Choroid plexus epithelial cell (primary cell): ENCODE data around the gene KLHL10.

ENCODE experiments used
- DNase-seq: peaks from one replicate; pipeline ENCODE4 v3.0.0-alpha.2; 2010; ENCODE audit warnings: low read depth
- H3K4me3 ChIP-seq: 2 replicates; pipeline ENCODE4 v1.5.1; 2011; ENCODE audit warnings: low read depth, mild to moderate bottlenecking, control low read depth, low read length, moderate library complexity
- TF ChIP-seq, protein P1 (sequence below): conservative IDR thresholded peaks from 2 replicates; pipeline ENCODE4 v1.5.1; 2011; ENCODE audit warnings: low read depth, mild to moderate bottlenecking, control low read depth, inconsistent platforms, low read length, moderate library complexity

Gene KLHL10

DNA sequence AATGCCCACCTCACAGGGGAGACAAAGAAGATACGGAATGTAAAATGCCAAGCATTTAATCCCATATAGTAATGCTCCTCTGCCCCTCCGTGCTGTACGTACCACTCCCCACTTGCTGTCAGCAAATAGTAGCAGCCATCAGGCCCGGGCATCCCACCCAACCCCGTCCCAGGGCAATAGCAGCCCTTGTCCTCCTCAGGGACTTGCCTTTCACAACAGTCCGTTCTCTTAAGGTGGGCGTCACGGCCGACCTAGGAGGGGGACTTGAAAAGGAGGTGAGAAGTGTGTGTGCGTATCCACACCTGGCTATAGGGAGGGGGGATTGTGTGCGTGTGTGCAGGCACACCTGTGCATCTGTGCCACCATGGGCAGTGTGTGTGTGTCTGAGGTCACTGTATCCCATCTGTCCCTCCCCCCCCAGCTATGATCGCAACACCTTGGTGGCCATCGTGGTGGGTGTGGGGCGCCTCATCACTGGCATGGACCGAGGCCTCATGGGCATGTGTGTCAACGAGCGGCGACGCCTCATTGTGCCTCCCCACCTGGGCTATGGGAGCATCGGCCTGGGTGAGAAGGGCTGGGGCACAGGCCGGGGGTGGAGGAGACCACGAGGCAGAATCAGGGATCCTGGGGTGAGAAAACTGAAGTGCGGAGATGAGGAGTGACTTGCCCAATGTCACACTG lies 20.8 kb upstream of the KLHL10 start:
- no peak for DNase-seq

DNA sequence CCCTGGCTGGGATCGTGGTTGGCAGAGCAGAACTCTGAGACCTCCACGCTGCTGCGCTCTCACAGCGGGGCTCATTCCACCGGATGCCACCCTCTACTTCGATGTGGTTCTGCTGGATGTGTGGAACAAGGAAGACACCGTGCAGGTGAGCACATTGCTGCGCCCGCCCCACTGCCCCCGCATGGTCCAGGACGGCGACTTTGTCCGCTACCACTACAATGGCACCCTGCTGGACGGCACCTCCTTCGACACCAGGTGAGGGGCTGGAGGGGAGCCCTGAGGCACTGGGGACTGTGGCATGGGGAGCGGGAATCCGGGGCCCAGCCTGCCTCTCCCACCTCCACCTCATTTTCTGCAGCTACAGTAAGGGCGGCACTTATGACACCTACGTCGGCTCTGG lies 19.6 kb upstream of the KLHL10 start:
- H3K4me3 ChIP-seq: no peak overlapping the region
- TF ChIP-seq, protein P1, sequence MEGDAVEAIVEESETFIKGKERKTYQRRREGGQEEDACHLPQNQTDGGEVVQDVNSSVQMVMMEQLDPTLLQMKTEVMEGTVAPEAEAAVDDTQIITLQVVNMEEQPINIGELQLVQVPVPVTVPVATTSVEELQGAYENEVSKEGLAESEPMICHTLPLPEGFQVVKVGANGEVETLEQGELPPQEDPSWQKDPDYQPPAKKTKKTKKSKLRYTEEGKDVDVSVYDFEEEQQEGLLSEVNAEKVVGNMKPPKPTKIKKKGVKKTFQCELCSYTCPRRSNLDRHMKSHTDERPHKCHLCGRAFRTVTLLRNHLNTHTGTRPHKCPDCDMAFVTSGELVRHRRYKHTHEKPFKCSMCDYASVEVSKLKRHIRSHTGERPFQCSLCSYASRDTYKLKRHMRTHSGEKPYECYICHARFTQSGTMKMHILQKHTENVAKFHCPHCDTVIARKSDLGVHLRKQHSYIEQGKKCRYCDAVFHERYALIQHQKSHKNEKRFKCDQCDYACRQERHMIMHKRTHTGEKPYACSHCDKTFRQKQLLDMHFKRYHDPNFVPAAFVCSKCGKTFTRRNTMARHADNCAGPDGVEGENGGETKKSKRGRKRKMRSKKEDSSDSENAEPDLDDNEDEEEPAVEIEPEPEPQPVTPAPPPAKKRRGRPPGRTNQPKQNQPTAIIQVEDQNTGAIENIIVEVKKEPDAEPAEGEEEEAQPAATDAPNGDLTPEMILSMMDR: no peak
- DNase-seq: no peak

More for the DNA sequence above, 20.8 kb upstream of the KLHL10 start:
- no peak overlapping the region for H3K4me3 ChIP-seq
- TF ChIP-seq, protein P1: no peak

DNA sequence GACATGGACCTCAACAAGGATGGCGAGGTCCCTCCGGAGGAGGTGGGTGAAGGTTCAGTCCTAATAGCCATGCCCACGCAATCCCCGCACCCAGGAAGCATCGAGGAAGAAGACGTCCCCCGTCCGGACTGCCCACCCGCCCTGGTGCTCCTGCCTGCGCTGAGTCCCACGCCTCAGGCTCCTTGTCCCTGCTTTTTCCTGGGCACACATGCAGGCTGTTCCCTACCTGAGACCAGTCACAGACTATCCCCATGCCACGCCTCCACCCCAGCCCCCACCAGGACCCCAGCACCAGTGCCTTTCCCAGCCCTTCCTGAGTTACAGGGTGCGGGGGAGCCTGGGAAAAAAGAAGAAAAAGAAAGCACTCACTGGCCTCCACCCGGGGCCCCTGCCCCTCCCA lies 15.8 kb upstream of the KLHL10 start:
- DNase-seq: no peak
- H3K4me3 ChIP-seq: no peak overlapping the region
- TF ChIP-seq, protein P1: no peak

DNA sequence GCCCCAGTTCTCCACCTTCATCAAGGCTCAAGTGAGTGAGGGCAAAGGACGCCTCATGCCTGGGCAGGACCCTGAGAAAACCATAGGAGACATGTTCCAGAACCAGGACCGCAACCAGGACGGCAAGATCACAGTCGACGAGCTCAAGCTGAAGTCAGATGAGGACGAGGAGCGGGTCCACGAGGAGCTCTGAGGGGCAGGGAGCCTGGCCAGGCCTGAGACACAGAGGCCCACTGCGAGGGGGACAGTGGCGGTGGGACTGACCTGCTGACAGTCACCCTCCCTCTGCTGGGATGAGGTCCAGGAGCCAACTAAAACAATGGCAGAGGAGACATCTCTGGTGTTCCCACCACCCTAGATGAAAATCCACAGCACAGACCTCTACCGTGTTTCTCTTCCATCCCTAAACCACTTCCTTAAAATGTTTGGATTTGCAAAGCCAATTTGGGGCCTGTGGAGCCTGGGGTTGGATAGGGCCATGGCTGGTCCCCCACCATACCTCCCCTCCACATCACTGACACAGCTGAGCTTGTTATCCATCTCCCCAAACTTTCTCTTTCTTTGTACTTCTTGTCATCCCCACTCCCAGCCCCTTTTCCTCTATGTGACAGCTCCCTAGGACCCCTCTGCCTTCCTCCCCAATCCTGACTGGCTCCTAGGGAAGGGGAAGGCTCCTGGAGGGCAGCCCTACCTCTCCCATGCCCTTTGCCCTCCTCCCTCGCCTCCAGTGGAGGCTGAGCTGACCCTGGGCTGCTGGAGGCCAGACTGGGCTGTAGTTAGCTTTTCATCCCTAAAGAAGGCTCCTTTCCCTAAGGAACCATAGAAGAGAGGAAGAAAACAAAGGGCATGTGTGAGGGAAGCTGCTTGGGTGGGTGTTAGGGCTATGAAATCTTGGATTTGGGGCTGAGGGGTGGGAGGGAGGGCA lies 15.1 kb upstream of the KLHL10 start:
- no peak for DNase-seq
- H3K4me3 ChIP-seq: no peak overlapping the region
- TF ChIP-seq, protein P1: no peak

DNA sequence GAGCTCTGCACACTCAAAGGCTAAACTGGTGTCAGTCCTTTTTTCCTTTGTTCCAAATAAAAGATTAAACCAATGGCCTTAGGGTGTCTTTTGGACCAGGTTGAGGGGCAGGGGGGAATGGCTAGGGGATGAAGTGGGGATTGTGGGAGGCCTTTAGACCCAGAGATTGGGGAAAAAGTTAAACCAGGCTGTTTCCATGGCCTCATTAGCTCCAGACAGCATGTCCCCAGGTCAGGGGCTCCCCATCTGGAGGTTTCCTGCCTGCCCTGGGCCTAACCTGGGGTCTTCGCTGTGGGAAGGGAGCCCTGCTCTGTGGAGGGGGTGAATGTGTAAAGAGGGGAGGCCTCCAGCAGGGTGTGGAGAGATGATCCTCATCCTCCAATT lies 14.5 kb upstream of the KLHL10 start:
- TF ChIP-seq, protein P1: no peak
- no peak overlapping the region for H3K4me3 ChIP-seq
- no peak for DNase-seq

DNA sequence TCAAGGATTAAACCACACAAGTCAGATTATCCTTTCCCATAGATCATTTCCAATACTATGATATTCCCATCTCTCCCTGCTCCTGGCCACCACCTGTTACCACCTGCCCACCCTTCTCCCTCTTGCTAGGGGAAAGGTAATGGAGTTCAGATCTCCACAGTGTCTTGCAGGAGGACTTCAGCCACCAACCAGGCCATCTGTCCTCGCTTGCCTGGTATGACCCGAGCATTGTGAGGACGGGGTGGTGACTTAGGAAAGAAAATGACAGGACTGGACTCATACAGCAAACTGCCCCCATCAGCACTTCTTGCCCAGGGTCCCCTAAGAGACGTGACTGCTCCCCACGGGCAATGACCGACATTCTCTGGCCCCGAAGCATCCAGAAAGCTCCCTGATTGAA lies 14.0 kb upstream of the KLHL10 start:
- no peak overlapping the region for H3K4me3 ChIP-seq
- TF ChIP-seq, protein P1: no peak
- DNase-seq: no peak
